Measurements from ENCODE around the gene JAK1.
A peak's percentile ranks its signal among the peaks of the same experiment; 100 is the strongest.

Gene JAK1

GRCh38 chr1:64867266-64867665 is 99.1 kb downstream of the JAK1 start:
- no peak for DNase-seq
- H3K27me3 ChIP-seq (ENCODE audit: insufficient read depth, low read depth, severe bottlenecking), result no peaks in the 10 kb centered on the region
- no peak overlapping the region for H3K4me3 ChIP-seq (ENCODE audit: low read depth, low read length)
- peaks cover 17% of the 10 kb centered on the region for H3K36me3 ChIP-seq
- TF ChIP-seq, protein P1, sequence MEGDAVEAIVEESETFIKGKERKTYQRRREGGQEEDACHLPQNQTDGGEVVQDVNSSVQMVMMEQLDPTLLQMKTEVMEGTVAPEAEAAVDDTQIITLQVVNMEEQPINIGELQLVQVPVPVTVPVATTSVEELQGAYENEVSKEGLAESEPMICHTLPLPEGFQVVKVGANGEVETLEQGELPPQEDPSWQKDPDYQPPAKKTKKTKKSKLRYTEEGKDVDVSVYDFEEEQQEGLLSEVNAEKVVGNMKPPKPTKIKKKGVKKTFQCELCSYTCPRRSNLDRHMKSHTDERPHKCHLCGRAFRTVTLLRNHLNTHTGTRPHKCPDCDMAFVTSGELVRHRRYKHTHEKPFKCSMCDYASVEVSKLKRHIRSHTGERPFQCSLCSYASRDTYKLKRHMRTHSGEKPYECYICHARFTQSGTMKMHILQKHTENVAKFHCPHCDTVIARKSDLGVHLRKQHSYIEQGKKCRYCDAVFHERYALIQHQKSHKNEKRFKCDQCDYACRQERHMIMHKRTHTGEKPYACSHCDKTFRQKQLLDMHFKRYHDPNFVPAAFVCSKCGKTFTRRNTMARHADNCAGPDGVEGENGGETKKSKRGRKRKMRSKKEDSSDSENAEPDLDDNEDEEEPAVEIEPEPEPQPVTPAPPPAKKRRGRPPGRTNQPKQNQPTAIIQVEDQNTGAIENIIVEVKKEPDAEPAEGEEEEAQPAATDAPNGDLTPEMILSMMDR (IDR thresholded peaks at IDR 0.05; ENCODE audit: low read depth, low read length), result no peak
- no peak overlapping the region for H3K27ac ChIP-seq
- H3K9me3 ChIP-seq (ENCODE audit: severe bottlenecking), result no peaks in the 10 kb centered on the region

DNA sequence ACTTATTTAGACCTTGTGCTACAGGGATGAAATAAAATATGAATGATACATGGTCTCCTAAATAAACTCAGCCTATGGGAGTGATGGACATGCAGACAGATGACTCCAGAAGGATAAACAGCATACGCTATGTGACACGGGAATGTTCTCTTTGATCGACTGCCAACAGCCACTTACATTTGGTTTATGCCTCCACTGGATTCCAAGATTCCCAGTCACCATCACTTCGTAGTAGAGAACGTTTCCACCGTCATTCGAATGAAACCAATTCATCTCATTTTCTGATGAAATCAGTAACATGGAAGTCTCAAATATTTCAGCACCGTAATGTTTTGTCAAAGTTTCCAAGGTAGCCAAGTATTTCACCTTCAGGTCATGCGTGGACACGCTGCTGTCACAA is 99.7 kb downstream of the JAK1 start:
- TF ChIP-seq, protein P1 (IDR thresholded peaks at IDR 0.05; ENCODE audit: low read depth, low read length), result no peak
- Histone ChIP-seq H3K27me3 (ENCODE audit: insufficient read depth, low read depth, severe bottlenecking) (no peaks in the 10 kb centered on the region), H3K4me3 (ENCODE audit: low read depth, low read length) (no peak overlapping the region), H3K36me3 (peaks cover 17% of the 10 kb centered on the region), H3K27ac (no peak overlapping the region), H3K9me3 (ENCODE audit: severe bottlenecking) (no peaks in the 10 kb centered on the region)
- no peak for DNase-seq

DNA sequence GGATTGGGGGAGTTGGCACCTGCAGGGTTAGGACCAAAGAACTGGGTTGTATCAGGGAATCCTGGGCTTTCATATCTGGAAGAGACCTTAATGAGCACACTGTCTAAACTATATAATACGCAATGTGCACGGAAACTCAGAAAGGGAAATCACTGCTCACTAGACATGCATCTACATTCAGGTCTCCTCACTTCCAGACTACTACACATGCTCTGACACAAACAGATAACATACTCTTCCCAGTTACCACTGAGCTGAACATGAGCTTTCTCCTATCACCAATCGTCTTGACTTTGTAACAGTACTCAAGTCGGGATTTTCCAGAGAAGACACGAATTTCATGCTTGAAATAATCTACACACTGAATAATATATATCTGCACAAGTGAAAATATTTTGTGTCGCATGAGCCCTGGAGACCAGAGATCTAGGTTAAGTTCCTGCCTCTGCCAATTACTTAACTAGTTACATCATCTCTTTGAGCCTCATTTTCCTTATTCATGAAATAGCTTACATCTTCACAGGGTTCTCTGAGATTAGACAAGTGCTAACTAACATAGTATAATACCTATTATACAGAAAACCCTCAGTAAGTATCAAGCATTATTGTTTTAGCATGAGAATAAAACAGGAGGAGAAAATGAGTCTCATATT is 101.1 kb downstream of the JAK1 start:
- Histone ChIP-seq H3K36me3 (peaks cover 17% of the 10 kb centered on the region), H3K9me3 (ENCODE audit: severe bottlenecking) (no peaks in the 10 kb centered on the region), H3K27me3 (ENCODE audit: insufficient read depth, low read depth, severe bottlenecking) (no peaks in the 10 kb centered on the region), H3K4me3 (ENCODE audit: low read depth, low read length) (no peak overlapping the region), H3K27ac (no peak overlapping the region)
- DNase-seq, result no peak
- TF ChIP-seq, protein P1 (IDR thresholded peaks at IDR 0.05; ENCODE audit: low read depth, low read length), result no peak

GRCh38 chr1:64864018-64864940 is 102.1 kb downstream of the JAK1 start:
- H3K27ac ChIP-seq, result no peak overlapping the region
- DNase-seq, result no peak
- H3K27me3 ChIP-seq (ENCODE audit: insufficient read depth, low read depth, severe bottlenecking), result no peaks in the 10 kb centered on the region
- H3K4me3 ChIP-seq (ENCODE audit: low read depth, low read length), result no peak overlapping the region
- TF ChIP-seq, protein P1 (IDR thresholded peaks at IDR 0.05; ENCODE audit: low read depth, low read length), result no peak
- H3K9me3 ChIP-seq (ENCODE audit: severe bottlenecking), result no peaks in the 10 kb centered on the region
- peaks cover 17% of the 10 kb centered on the region for H3K36me3 ChIP-seq

GRCh38 chr1:64861611-64862010 is 104.7 kb downstream of the JAK1 start:
- Histone ChIP-seq H3K36me3 (peaks cover 8% of the 10 kb centered on the region), H3K27ac (no peak overlapping the region)
- DNase-seq, result peak; percentile 15

More at GRCh38 chr1:64861611-64862010, 104.7 kb downstream of the JAK1 start:
- Histone ChIP-seq H3K4me3 (ENCODE audit: low read depth, low read length) (no peak overlapping the region), H3K27me3 (ENCODE audit: insufficient read depth, low read depth, severe bottlenecking) (no peaks in the 10 kb centered on the region), H3K9me3 (ENCODE audit: severe bottlenecking) (no peaks in the 10 kb centered on the region)
- TF ChIP-seq, protein P1 (IDR thresholded peaks at IDR 0.05; ENCODE audit: low read depth, low read length), result peak; percentile 53

All from WERI-Rb-1 (cell line).